H9 (cell line): Measurements from ENCODE around the gene NDUFA6. TPM values are rescaled to one million over a fixed set of nuclear protein-coding genes. Genes with fewer than 3 reads are reported as not detected.

ENCODE experiments used
- DNase-seq: peaks from one replicate; pipeline ENCODE4 v3.0.0-alpha.2; 2017
- H2AFZ ChIP-seq: one replicate; pipeline ENCODE4 v1.6.1; 2013; ENCODE audit warnings: mild to moderate bottlenecking, low read length, control low read depth, moderate library complexity
- H2AK5ac ChIP-seq: 2 replicates; pipeline ENCODE4 v1.6.1; 2013; ENCODE audit warnings: low read length, control low read depth, mixed read lengths; ENCODE audit not compliant: insufficient read length
- H2BK120ac ChIP-seq: one replicate; pipeline ENCODE4 v1.6.1; 2013; ENCODE audit warnings: low read depth, mild to moderate bottlenecking, low read length, control low read depth, inconsistent platforms; ENCODE audit not compliant: poor library complexity, severe bottlenecking
- H2BK12ac ChIP-seq: 2 replicates; pipeline ENCODE4 v1.6.1; 2013; ENCODE audit warnings: low read length, control low read depth, mixed read lengths, low read depth; ENCODE audit not compliant: insufficient read length
- H2BK15ac ChIP-seq: 2 replicates; pipeline ENCODE4 v1.6.1; 2013; ENCODE audit warnings: low read depth, low read length, control low read depth
- H2BK20ac ChIP-seq: one replicate; pipeline ENCODE4 v1.6.1; 2013; ENCODE audit warnings: low read depth, mild to moderate bottlenecking, low read length, control low read depth, inconsistent platforms; ENCODE audit not compliant: poor library complexity, severe bottlenecking
- H2BK5ac ChIP-seq: 2 replicates; pipeline ENCODE4 v1.6.1; 2013; ENCODE audit warnings: low read length, control low read depth, mixed read lengths; ENCODE audit not compliant: insufficient read length
- H3K14ac ChIP-seq: 2 replicates; pipeline ENCODE4 v1.6.1; 2013; ENCODE audit warnings: low read length, control low read depth; ENCODE audit not compliant: insufficient read depth
- H3K18ac ChIP-seq: 2 replicates; pipeline ENCODE4 v1.6.1; 2013; ENCODE audit warnings: low read depth, mild to moderate bottlenecking, mixed read lengths, low read length, control low read depth; ENCODE audit not compliant: insufficient read length
- H3K23ac ChIP-seq: 2 replicates; pipeline ENCODE4 v1.6.1; 2013; ENCODE audit warnings: low read length, control low read depth, mixed read lengths, low read depth; ENCODE audit not compliant: insufficient read length
- H3K23me2 ChIP-seq: 2 replicates; pipeline ENCODE4 v1.6.1; 2013; ENCODE audit warnings: low read depth, mild to moderate bottlenecking, mixed read lengths, low read length, control low read depth; ENCODE audit not compliant: insufficient read length, poor library complexity, severe bottlenecking
- H3K27ac ChIP-seq: 2 replicates; pipeline ENCODE4 v1.5.1; 2013; ENCODE audit warnings: low read length, control low read depth, mixed read lengths, low read depth; ENCODE audit not compliant: insufficient read length
- H3K27me3 ChIP-seq: 2 replicates; pipeline ENCODE4 v1.6.1; 2013; ENCODE audit warnings: low read length, control low read depth, inconsistent platforms; ENCODE audit not compliant: insufficient read depth
- H3K4ac ChIP-seq: 2 replicates; pipeline ENCODE4 v1.6.1; 2013; ENCODE audit warnings: low read depth, mild to moderate bottlenecking, control low read depth, inconsistent platforms, low read length, moderate library complexity
- H3K4me1 ChIP-seq: 2 replicates; pipeline ENCODE4 v1.6.1; 2013; ENCODE audit warnings: low read length, control low read depth, inconsistent platforms; ENCODE audit not compliant: insufficient read depth
- H3K4me2 ChIP-seq: 2 replicates; pipeline ENCODE4 v1.6.1; 2013; ENCODE audit warnings: low read length, control low read depth, mixed read lengths; ENCODE audit not compliant: insufficient read length, insufficient read depth
- H3K56ac ChIP-seq: 2 replicates; pipeline ENCODE4 v1.6.1; 2013; ENCODE audit warnings: low read depth, mild to moderate bottlenecking, mixed read lengths, low read length, control low read depth; ENCODE audit not compliant: insufficient read length
- H3K79me1 ChIP-seq: 2 replicates; pipeline ENCODE4 v1.6.1; 2013; ENCODE audit warnings: low read depth, mild to moderate bottlenecking, moderate library complexity, low read length, control low read depth, inconsistent platforms; ENCODE audit not compliant: insufficient read depth, poor library complexity, severe bottlenecking
- H3K79me2 ChIP-seq: 2 replicates; pipeline ENCODE4 v1.6.1; 2013; ENCODE audit warnings: low read length, control low read depth, inconsistent platforms; ENCODE audit not compliant: insufficient read depth
- H3K9ac ChIP-seq: 2 replicates; pipeline ENCODE4 v1.6.1; 2013; ENCODE audit warnings: low read length, control low read depth, mixed read lengths; ENCODE audit not compliant: insufficient read length; ENCODE audit errors: extremely low read depth
- H3K9me3 ChIP-seq: one replicate; pipeline ENCODE4 v1.6.1; 2013; ENCODE audit warnings: low read depth, low read length, inconsistent platforms; ENCODE audit not compliant: control insufficient read depth
- H3T11ph ChIP-seq: one replicate; pipeline ENCODE4 v1.6.1; 2013; ENCODE audit warnings: mild to moderate bottlenecking, low read length, control low read depth, inconsistent platforms
- H4K20me1 ChIP-seq: one replicate; pipeline ENCODE4 v1.6.1; 2013; ENCODE audit not compliant: control insufficient read depth, insufficient read length, insufficient read depth
- H4K5ac ChIP-seq: 2 replicates; pipeline ENCODE4 v1.6.1; 2013; ENCODE audit warnings: low read depth, mild to moderate bottlenecking, mixed read lengths, low read length, control low read depth; ENCODE audit not compliant: insufficient read length
- H4K8ac ChIP-seq: replicated peaks from 2 replicates; pipeline ENCODE4 v1.6.1; 2013; ENCODE audit warnings: low read length, control low read depth, mixed read lengths, low read depth; ENCODE audit not compliant: insufficient read length
- H4K91ac ChIP-seq: 2 replicates; pipeline ENCODE4 v1.6.1; 2013; ENCODE audit warnings: low read depth, mild to moderate bottlenecking, moderate library complexity, mixed read lengths, low read length, control low read depth; ENCODE audit not compliant: insufficient read length
- H3K27ac Mint-ChIP-seq, 3 experiments: 2 replicates in 2 of 3; 3 replicates in 1 of 3; pipeline ENCODE4 v1.8.0; 2020 to 2021; ENCODE audit warnings: mixed read lengths in 3 of 3, mild to moderate bottlenecking in 1 of 3, moderate library complexity in 1 of 3
- H3K27me3 Mint-ChIP-seq: 2 replicates; pipeline ENCODE4 v1.8.0; 2021; ENCODE audit warnings: low read depth, mild to moderate bottlenecking, moderate library complexity, mixed read lengths
- H3K36me3 Mint-ChIP-seq, 3 experiments: 2 replicates in 2 of 3; 3 replicates in 1 of 3; pipeline ENCODE4 v1.8.0; 2020 to 2021; ENCODE audit warnings: low read depth in 3 of 3, mixed read lengths in 3 of 3; ENCODE audit not compliant: insufficient read depth in 1 of 3
- H3K4me1 Mint-ChIP-seq, 2 experiments: 2 replicates each; pipeline ENCODE4 v1.8.0; 2020; ENCODE audit warnings: mixed read lengths in 2 of 2
- H3K4me3 Mint-ChIP-seq, 2 experiments: 2 replicates in 1 of 2; 3 replicates in 1 of 2; pipeline ENCODE4 v1.8.0; 2020 to 2021; ENCODE audit warnings: mild to moderate bottlenecking in 2 of 2, mixed read lengths in 2 of 2, moderate library complexity in 1 of 2
- H3K9me3 Mint-ChIP-seq, 2 experiments: 2 replicates in 1 of 2; 3 replicates in 1 of 2; pipeline ENCODE4 v1.8.0; 2020; ENCODE audit warnings: mild to moderate bottlenecking in 2 of 2, mixed read lengths in 2 of 2, moderate library complexity in 1 of 2
- WGBS: extraction: QIAGEN DNeasy Blood & Tissue Kit; methylation state at CpG from one replicate; pipeline ENCODE4 v1.1.7; 2013; ENCODE audit warnings: missing lambda C conversion rate, low lambda C conversion rate, mixed read lengths; ENCODE audit not compliant: insufficient read length; ENCODE audit errors: extremely low coverage; 5-methylcytosine and 5-hydroxymethylcytosine counted together
- total RNA-seq: library from RNA; stranded (reverse); gene quantifications from 2 replicates; pipeline ENCODE4 v1.2.1, GENCODE V29; 2021
- TF ChIP-seq, protein P1 (sequence below): fragments of 200-600 bp; sonication (generic); conservative IDR thresholded peaks from 3 replicates; pipeline ENCODE4 v1.8.0; 2021; ENCODE audit warnings: antibody characterized with exemption, mild to moderate bottlenecking

The NDUFA6 gene
- total RNA-seq, 1 experiment from 2014 or later = 91.7 TPM

DNA sequence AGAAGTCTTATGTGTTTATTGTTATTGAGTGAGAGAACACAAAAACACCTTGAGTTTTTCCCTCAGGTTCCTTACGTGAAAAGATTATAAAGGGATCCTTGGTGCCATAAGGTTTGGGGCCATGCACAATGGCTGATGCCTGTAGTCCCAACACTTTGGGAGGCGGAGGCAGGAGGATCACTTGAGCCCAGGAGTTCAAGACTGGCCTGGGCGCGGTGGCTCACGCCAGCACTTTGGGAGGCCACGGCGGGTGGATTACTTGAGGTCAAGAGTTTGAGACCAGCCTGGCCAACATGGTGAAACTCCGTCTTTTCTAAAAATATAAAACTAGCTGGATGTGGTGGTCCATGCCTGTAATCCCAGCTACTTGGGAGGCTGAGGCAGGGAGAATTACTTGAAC lies 5.7 kb downstream of the NDUFA6 start:
- no peak overlapping the region for H2BK5ac ChIP-seq
- H3K18ac ChIP-seq = no peak overlapping the region
- no peak overlapping the region for H3K9ac ChIP-seq
- H3K4me1 Mint-ChIP-seq = peaks cover 6 to 13% of the 10 kb centered on the region in 2 experiments
- no peaks in the 10 kb centered on the region; the same call in 1 of the 2 replicates for H3K79me2 ChIP-seq
- no peaks in the 10 kb centered on the region for H3K27me3 ChIP-seq
- no CpG with 5 or more reads among the region's 8 CpGs for WGBS
- H3K4ac ChIP-seq = no peak overlapping the region
- no peak overlapping the region for H2BK12ac ChIP-seq
- no peaks in the 10 kb centered on the region for H3K9me3 ChIP-seq
- H3K14ac ChIP-seq = no peak overlapping the region
- DNase-seq = no peak
- H4K8ac ChIP-seq = no peak overlapping the region
- peaks cover 40 to 61% (median 55%) of the 10 kb centered on the region in 3 experiments for H3K36me3 Mint-ChIP-seq
- H2BK120ac ChIP-seq = no peak overlapping the region
- no peaks in the 10 kb centered on the region for H4K20me1 ChIP-seq
- H4K5ac ChIP-seq = no peak overlapping the region
- no peak overlapping the region for H3T11ph ChIP-seq
- no peak overlapping the region for H2BK20ac ChIP-seq
- H3K27ac Mint-ChIP-seq = no peak overlapping the region
- H3K56ac ChIP-seq = no peak overlapping the region
- H2AK5ac ChIP-seq = no peak overlapping the region
- no peaks in the 10 kb centered on the region for H3K4me1 ChIP-seq
- no peak overlapping the region for H3K23ac ChIP-seq
- TF ChIP-seq, protein P1, sequence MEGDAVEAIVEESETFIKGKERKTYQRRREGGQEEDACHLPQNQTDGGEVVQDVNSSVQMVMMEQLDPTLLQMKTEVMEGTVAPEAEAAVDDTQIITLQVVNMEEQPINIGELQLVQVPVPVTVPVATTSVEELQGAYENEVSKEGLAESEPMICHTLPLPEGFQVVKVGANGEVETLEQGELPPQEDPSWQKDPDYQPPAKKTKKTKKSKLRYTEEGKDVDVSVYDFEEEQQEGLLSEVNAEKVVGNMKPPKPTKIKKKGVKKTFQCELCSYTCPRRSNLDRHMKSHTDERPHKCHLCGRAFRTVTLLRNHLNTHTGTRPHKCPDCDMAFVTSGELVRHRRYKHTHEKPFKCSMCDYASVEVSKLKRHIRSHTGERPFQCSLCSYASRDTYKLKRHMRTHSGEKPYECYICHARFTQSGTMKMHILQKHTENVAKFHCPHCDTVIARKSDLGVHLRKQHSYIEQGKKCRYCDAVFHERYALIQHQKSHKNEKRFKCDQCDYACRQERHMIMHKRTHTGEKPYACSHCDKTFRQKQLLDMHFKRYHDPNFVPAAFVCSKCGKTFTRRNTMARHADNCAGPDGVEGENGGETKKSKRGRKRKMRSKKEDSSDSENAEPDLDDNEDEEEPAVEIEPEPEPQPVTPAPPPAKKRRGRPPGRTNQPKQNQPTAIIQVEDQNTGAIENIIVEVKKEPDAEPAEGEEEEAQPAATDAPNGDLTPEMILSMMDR = no peak
- no peak overlapping the region for H4K91ac ChIP-seq
- H3K79me1 ChIP-seq = peaks cover 3% of the 10 kb centered on the region
- H2BK15ac ChIP-seq = no peak overlapping the region
- no peak overlapping the region for H3K4me3 Mint-ChIP-seq
- H2AFZ ChIP-seq = no peak overlapping the region
- H3K4me2 ChIP-seq = no peak overlapping the region
- H3K27ac ChIP-seq = no peak overlapping the region
- H3K23me2 ChIP-seq = peaks cover 6% of the 10 kb centered on the region
- H3K9me3 Mint-ChIP-seq = peaks cover 6 to 8% of the 10 kb centered on the region in 2 experiments; a peak in 4 of 5 replicates
- no peaks in the 10 kb centered on the region for H3K27me3 Mint-ChIP-seq
